HEK293T (cell line): ENCODE results near the gene C10orf105.

ENCODE experiments used
- BHLHE40 ChIP-seq: fragments of 450-650 bp; IDR thresholded peaks from 2 replicates; pipeline ENCODE4 v1.6.1; 2016; ENCODE audit warnings: mild to moderate bottlenecking, moderate library complexity, borderline replicate concordance
- ELF4 ChIP-seq: fragments of 450-650 bp; IDR thresholded peaks from 2 replicates; pipeline ENCODE4 v1.6.1; 2017; ENCODE audit warnings: antibody characterized with exemption
- HDGF ChIP-seq: fragments of 450-650 bp; IDR thresholded peaks from 2 replicates; pipeline ENCODE4 v1.6.1; 2017; ENCODE audit warnings: antibody characterized with exemption, borderline replicate concordance
- L3MBTL2 ChIP-seq: fragments of 450-650 bp; conservative IDR thresholded peaks from 2 replicates; pipeline ENCODE4 v1.6.1; 2016; ENCODE audit warnings: mild to moderate bottlenecking
- SP1 ChIP-seq: fragments of 450-650 bp; IDR thresholded peaks from 2 replicates; pipeline ENCODE4 v1.6.1; 2017
- ZNF384 ChIP-seq: fragments of 450-650 bp; IDR thresholded peaks from 2 replicates; pipeline ENCODE4 v1.6.1; 2016

- TF ChIP-seq HDGF (no peak), BHLHE40 (no peak), L3MBTL2 (no peak), SP1 (no peak), ZNF384 (no peak), ELF4 (no peak)
Measured at GRCh38 chr10:71683301-71683700, 36.3 kb downstream of the C10orf105 start.
